ENCODE data around the gene LY6G5B. TPM values are rescaled to one million over a fixed set of nuclear protein-coding genes. Genes with fewer than 3 reads are reported as not detected.

The LY6G5B gene, protein sequence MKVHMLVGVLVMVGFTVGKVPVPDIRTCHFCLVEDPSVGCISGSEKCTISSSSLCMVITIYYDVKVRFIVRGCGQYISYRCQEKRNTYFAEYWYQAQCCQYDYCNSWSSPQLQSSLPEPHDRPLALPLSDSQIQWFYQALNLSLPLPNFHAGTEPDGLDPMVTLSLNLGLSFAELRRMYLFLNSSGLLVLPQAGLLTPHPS
- total RNA-seq = 3.2 and 3.9 TPM in 2 replicates

DNA sequence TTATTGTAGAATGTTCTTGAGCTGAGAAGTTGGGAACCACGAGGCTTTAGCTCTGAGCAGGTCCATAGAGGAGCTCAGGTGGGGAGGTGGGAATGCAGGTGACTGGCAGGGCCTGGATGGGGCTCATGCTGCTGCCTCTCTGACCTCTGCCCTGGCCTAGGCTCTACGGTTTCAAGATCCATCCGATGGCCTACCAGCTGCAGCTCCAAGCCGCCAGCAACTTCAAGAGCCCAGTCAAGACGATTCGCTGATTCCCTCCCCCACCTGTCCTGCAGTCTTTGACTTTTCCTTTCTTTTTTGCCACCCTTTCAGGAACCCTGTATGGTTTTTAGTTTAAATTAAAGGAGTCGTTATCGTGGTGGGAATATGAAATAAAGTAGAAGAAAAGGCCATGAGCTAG, at the start of gene LY6G5B:
Gene LY6G5B (plus strand): TSS at position 301 of the 400 bp plus-strand sequence. CDS start 975 bp downstream, outside the sequence.
- TF ChIP-seq, protein P1, sequence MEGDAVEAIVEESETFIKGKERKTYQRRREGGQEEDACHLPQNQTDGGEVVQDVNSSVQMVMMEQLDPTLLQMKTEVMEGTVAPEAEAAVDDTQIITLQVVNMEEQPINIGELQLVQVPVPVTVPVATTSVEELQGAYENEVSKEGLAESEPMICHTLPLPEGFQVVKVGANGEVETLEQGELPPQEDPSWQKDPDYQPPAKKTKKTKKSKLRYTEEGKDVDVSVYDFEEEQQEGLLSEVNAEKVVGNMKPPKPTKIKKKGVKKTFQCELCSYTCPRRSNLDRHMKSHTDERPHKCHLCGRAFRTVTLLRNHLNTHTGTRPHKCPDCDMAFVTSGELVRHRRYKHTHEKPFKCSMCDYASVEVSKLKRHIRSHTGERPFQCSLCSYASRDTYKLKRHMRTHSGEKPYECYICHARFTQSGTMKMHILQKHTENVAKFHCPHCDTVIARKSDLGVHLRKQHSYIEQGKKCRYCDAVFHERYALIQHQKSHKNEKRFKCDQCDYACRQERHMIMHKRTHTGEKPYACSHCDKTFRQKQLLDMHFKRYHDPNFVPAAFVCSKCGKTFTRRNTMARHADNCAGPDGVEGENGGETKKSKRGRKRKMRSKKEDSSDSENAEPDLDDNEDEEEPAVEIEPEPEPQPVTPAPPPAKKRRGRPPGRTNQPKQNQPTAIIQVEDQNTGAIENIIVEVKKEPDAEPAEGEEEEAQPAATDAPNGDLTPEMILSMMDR (IDR thresholded peaks at IDR 0.05; ENCODE audit: insufficient read depth, low read depth, low read length) = no peak
- no peak within 1 kb of the TSS for H3K4me3 ChIP-seq (ENCODE audit: low read depth, low read length)
- DNase-seq (ENCODE audit: low read depth) = no peak

DNA sequence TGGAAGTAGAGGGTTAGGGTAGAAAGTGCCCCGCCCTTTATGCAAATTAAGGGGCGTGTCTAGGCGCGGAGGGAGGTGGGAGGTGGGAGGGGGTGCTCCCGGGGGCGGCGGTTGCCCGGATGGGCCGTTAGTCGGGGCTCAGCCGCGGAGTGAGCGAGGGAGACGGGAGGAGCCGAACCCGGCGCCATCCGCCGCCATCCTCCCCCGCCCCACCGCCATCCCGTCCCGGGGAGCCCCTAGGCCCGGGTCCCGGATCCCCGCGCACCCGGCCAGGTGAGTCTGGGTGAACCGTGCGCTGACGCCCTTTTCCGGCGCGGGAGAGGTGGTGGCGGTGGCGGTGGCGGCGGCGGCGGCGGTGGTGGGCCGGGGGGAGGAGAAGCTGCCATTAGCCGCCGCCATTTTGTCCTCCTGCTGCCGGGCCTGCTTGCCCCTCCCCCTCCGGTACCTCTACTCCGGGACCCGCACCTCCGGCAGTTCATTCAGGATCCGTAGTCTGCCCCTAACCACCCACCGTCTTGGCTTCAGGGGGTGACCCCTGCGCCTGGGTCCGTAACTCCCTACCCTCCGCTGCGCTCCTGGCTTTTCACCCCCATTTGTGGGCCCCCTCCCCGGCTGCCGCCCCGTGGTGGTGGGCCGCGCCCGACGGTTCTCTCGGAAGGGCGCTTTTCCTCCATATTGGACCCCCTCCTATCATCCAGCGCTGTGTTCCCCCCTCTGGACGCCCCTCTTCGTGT, 49.0 kb upstream of the LY6G5B start, which contains the start of gene PRRC2A:
Gene PRRC2A (plus strand): TSS at position 130 of the 734 bp plus-strand sequence. CDS start 2,075 bp downstream, outside the sequence.
- peak within 1 kb of the TSS; percentile 77 for H3K4me3 ChIP-seq (ENCODE audit: low read depth, low read length)
- TF ChIP-seq, protein P1 (IDR thresholded peaks at IDR 0.05; ENCODE audit: insufficient read depth, low read depth, low read length) = no peak
- DNase-seq (ENCODE audit: low read depth) = no peak

DNA sequence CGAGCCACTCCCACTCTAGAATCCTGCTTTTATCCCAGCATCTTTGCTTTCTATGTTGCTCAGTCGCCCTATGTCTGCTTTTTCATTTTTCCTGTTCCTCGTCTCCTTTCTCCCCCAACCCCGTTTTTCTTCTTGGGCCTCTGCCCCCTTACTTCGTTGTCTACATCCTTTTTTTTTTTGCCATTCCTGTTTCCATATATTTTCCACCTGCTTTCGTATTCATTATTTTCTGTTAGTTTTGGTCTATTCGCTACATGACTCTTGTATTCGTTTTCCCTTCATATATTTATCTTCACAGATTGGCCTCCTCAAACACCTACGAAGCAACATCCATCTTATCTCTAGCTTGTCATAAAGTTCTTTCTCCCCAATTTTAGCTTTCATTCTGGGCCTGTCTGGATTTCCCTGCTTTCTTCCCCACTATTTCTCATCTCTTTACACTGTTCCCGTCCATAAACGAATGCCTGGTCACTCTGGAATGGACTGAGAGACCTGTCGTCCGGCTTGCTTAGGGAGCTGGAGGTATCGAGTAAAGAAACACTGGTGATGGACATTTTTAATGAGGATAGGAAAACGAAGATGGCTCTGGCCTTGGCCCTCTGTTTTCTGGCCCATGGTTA, 48.3 kb upstream of the LY6G5B start:
- DNase-seq (ENCODE audit: low read depth) = no peak

DNA sequence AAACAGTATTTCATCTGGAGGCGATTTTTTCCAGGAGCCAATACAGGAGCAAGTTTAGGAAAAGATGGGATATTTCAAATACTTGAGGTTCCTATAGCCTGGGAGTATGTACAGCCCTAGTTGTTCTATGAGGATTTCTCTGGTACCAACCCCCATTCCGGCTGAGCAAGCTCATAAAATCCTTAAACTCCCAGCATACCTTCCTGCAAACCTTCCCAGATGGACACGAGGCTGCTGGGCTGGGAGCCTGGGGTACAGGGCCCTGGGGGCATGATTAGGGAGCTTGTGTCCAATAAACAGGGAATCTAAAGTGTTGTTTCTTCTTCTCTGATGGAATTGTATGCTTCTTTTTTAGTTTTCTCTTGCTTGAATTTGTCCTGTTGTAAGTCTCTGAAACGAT, 47.8 kb upstream of the LY6G5B start:
- TF ChIP-seq, protein P1 (IDR thresholded peaks at IDR 0.05; ENCODE audit: insufficient read depth, low read depth, low read length) = no peak
- peak; percentile 46 for DNase-seq (ENCODE audit: low read depth)
- peak overlapping the region; percentile 77 for H3K4me3 ChIP-seq (ENCODE audit: low read depth, low read length)

More for the DNA sequence above, 48.3 kb upstream of the LY6G5B start:
- TF ChIP-seq, protein P1 (IDR thresholded peaks at IDR 0.05; ENCODE audit: insufficient read depth, low read depth, low read length) = no peak
- peak overlapping the region; percentile 77 for H3K4me3 ChIP-seq (ENCODE audit: low read depth, low read length)

DNA sequence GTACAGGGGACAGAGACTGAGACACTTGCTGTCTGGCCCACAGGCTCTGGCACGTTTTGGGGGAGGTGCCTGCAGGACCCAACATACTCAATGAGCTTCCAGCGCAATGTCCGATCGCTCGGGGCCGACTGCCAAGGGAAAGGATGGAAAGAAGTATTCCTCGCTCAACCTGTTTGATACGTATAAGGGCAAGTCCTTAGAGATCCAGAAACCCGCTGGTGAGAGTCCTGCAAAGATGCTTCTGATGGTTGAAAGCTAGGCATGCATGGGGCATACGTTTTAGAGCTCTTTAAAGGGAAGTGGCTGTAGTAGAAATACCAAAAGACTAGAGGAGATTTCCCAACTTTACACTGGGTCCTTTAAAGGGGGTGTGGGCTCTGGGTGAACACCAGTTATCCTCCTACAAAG, 47.1 kb upstream of the LY6G5B start:
- peak overlapping the region; percentile 77 for H3K4me3 ChIP-seq (ENCODE audit: low read depth, low read length)
- TF ChIP-seq, protein P1 (IDR thresholded peaks at IDR 0.05; ENCODE audit: insufficient read depth, low read depth, low read length) = no peak
- no peak for DNase-seq (ENCODE audit: low read depth)

DNA sequence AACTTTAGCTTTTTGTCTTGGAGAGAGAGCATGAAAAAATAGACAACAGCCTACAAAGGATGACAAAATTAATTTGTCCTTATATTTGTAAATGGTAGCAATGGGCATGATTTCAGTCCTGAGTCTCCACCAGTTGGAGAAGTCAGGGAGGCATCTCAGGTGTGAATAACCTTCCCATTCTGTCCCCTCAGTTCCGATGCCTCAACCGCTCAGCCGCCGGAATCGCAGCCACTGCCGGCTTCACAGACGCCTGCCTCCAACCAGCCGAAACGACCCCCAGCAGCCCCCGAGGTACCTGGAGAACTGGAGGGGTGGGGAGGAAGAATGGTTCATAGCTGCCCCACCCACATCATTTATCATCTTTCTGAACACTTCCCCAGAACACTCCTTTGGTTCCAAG, 45.7 kb upstream of the LY6G5B start:
- DNase-seq (ENCODE audit: low read depth) = no peak
- H3K4me3 ChIP-seq (ENCODE audit: low read depth, low read length) = no peak overlapping the region
- TF ChIP-seq, protein P1 (IDR thresholded peaks at IDR 0.05; ENCODE audit: insufficient read depth, low read depth, low read length) = no peak

All from fibroblast of villous mesenchyme (primary cell).